ENCODE results near the gene PPM1N.
A peak's percentile ranks its signal among the peaks of the same experiment; 100 is the strongest.

Gene PPM1N

GRCh38 chr19:45498411-45499195 is at the start of gene PPM1N:
Gene PPM1N, plus strand, starts transcription at chr19:45498443. Its CDS starts 30 bp downstream, at chr19:45498473.
- no peak for DNase-seq (ENCODE audit: low read depth in 2 of 2)

GRCh38 chr19:45448887-45449299 is 49.4 kb upstream of the PPM1N start:
- DNase-seq (ENCODE audit: low read depth in 2 of 2) = no peak

- DNase-seq (ENCODE audit: low read depth in 2 of 2) = no peak
Measured at GRCh38 chr19:45450012-45450333, 48.3 kb upstream of the PPM1N start.

- DNase-seq (ENCODE audit: low read depth in 2 of 2) = peak in 1 of 2 donors; percentile 11
Measured at GRCh38 chr19:45451131-45451849, 47.0 kb upstream of the PPM1N start.

GRCh38 chr19:45451850-45452387 is 46.3 kb upstream of the PPM1N start:
- no peak for DNase-seq (ENCODE audit: low read depth in 2 of 2)

- peak in 1 of 2 donors; percentile 34 for DNase-seq (ENCODE audit: low read depth in 2 of 2)
Measured at GRCh38 chr19:45455707-45456499, 42.3 kb upstream of the PPM1N start.

GRCh38 chr19:45456500-45456815 is 41.8 kb upstream of the PPM1N start:
- no peak for DNase-seq (ENCODE audit: low read depth in 2 of 2)

GRCh38 chr19:45457776-45458175 is 40.5 kb upstream of the PPM1N start:
- DNase-seq (ENCODE audit: low read depth in 2 of 2) = no peak

- no peak for DNase-seq (ENCODE audit: low read depth in 2 of 2)
Measured at GRCh38 chr19:45460807-45461347, 37.4 kb upstream of the PPM1N start.

GRCh38 chr19:45462174-45462573 is 36.1 kb upstream of the PPM1N start:
- no peak for DNase-seq (ENCODE audit: low read depth in 2 of 2)

- DNase-seq (ENCODE audit: low read depth in 2 of 2) = no peak
Measured at GRCh38 chr19:45463241-45463640, 35.0 kb upstream of the PPM1N start.

GRCh38 chr19:45464274-45464673 is 34.0 kb upstream of the PPM1N start:
- DNase-seq (ENCODE audit: low read depth in 2 of 2) = no peak

- DNase-seq (ENCODE audit: low read depth in 2 of 2) = no peak
Measured at GRCh38 chr19:45464852-45465441, 33.3 kb upstream of the PPM1N start.

GRCh38 chr19:45467115-45467455 is 31.2 kb upstream of the PPM1N start:
- no peak for DNase-seq (ENCODE audit: low read depth in 2 of 2)

GRCh38 chr19:45467456-45468158 is 30.6 kb upstream of the PPM1N start, which contains the start of gene FOSB:
Gene FOSB, plus strand, starts transcription at chr19:45467996. Its CDS starts 591 bp downstream, at chr19:45468587.
- DNase-seq (ENCODE audit: low read depth in 2 of 2) = peak; percentile 84 to 92

- peak in 1 of 2 donors; percentile 7 for DNase-seq (ENCODE audit: low read depth in 2 of 2)
Measured at GRCh38 chr19:45468159-45468651, 30.0 kb upstream of the PPM1N start.

- DNase-seq (ENCODE audit: low read depth in 2 of 2) = peak in 1 of 2 donors; percentile 39
Measured at GRCh38 chr19:45468803-45469131, 29.5 kb upstream of the PPM1N start.

- peak; percentile 82 to 83 for DNase-seq (ENCODE audit: low read depth in 2 of 2)
Measured at GRCh38 chr19:45469132-45469944, 28.9 kb upstream of the PPM1N start.

GRCh38 chr19:45469945-45470761 is 28.1 kb upstream of the PPM1N start:
- peak in 1 of 2 donors; percentile 20 for DNase-seq (ENCODE audit: low read depth in 2 of 2)
